Heart left ventricle (tissue), 13 donors: ENCODE measurements around the gene ETV6.

ENCODE experiments used
- POLR2A ChIP-seq, 2 donors: fragments of 450-650 bp; IDR thresholded peaks; one replicate each; pipeline ENCODE4 v1.6.1; 2017; ENCODE audit warnings: antibody characterized with exemption in 2 of 2, mild to moderate bottlenecking in 2 of 2, moderate library complexity in 2 of 2
- TF ChIP-seq, protein P1 (sequence below), 12 donors: fragments of 200-600 bp; sonication (generic) in 4 of 12; IDR thresholded peaks; one replicate each; pipeline versions ENCODE4 v1.5.0 to v1.8.0; 2018 to 2022; ENCODE audit warnings: antibody characterized with exemption in 12 of 12, mild to moderate bottlenecking in 5 of 12
- donor health status: ischemic (EF 13 %, LVEDD 7.1; RV severe dilation, severe dysfunction).
- donor health status: DM: no; HTN: yes; CAD: no.
- donor health status: DM: no; HTN: no; CAD: no.
- donor health status: ischemic (EF 25% LVEDD 6.9; RV normal size, moderate dysfunction).
- donor health status: ischemic (EF 25% LVEDD 5.7; RV mildly dilated, moderate dysfunction).
- donor health status: ischemic (EF 35%, LVEDD 5.7; RV mildly dilated, moderate dysfunction).
- donor health status: nonischemic (EF 11% LVEDD 7.7; RV severe dilation, severe dysfunction).
- donor health status: DM: yes; HTN: yes; CAD: no.
- donor health status: PGD.
- donor health status: ischemic (EF 29% LVEDD 5.4; RV normal size, mild dysfunction).
- donor health status: nonischemic (EF 23%, LVEDD 6.1; RV moderate dilation, normal function).

- TF ChIP-seq, protein P1, sequence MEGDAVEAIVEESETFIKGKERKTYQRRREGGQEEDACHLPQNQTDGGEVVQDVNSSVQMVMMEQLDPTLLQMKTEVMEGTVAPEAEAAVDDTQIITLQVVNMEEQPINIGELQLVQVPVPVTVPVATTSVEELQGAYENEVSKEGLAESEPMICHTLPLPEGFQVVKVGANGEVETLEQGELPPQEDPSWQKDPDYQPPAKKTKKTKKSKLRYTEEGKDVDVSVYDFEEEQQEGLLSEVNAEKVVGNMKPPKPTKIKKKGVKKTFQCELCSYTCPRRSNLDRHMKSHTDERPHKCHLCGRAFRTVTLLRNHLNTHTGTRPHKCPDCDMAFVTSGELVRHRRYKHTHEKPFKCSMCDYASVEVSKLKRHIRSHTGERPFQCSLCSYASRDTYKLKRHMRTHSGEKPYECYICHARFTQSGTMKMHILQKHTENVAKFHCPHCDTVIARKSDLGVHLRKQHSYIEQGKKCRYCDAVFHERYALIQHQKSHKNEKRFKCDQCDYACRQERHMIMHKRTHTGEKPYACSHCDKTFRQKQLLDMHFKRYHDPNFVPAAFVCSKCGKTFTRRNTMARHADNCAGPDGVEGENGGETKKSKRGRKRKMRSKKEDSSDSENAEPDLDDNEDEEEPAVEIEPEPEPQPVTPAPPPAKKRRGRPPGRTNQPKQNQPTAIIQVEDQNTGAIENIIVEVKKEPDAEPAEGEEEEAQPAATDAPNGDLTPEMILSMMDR (IDR thresholded peaks at IDR 0.05) = no peak
- TF ChIP-seq POLR2A (IDR thresholded peaks at IDR 0.05) = no peak
These were observed 174.6 kb downstream of the ETV6 start for GRCh38 chr12:11824069-11824468.
